ENCODE results near the gene PFN1. TPM values are rescaled to one million over a fixed set of nuclear protein-coding genes. Genes with fewer than 3 reads are reported as not detected.

Gene PFN1
- total RNA-seq, 1 experiment from 2014 or later: 367 TPM

- Histone ChIP-seq H3K4me1 (peaks cover 4% of the 10 kb centered on the region; the same call in 1 of the 2 replicates), H3K9me3 (no peaks in the 10 kb centered on the region), H3K36me3 (ENCODE audit: control insufficient read depth, insufficient read depth, low read length) (no peaks in the 10 kb centered on the region), H3K27me3 (replicated peaks; ENCODE audit: control insufficient read depth, insufficient read depth, low read length) (no peaks in the 10 kb centered on the region), H3K4me3 (ENCODE audit: low read depth, low read length) (peak overlapping the region; percentile 68)
- ChIA-PET CTCF (interaction anchor here (0.6 to 2.0 kb wide), 9 partner anchors 15 to 257 kb away, joined by 3 to 13 read pairs (median 5); partner anchors contain the start of genes CAMTA2, RNF167 and SLC25A11), POLR2A (interaction anchor here (0.9 to 3.0 kb wide), 8 partner anchors 16 to 143 kb away, joined by 3 to 54 read pairs (median 12); partner anchors contain the start of genes ENO3, INCA1, KIF1C and PFN1)
- intact Hi-C loops (cut with micrococcal nuclease; ENCODE audit: unreplicated experiment): loop anchor here (1.0 to 2.0 kb wide), 2 partner anchors 18 to 26 kb away; partner anchors contain the start of genes RNF167 and SLC25A11
- BruUV-seq (replicated peaks): TSS peak; percentile 36
- H3K27ac Mint-ChIP-seq (ENCODE audit: unreplicated experiment): no peak overlapping the region
- peak; percentile 94 to 97 for DNase-seq
- TF ChIP-seq, protein P1, sequence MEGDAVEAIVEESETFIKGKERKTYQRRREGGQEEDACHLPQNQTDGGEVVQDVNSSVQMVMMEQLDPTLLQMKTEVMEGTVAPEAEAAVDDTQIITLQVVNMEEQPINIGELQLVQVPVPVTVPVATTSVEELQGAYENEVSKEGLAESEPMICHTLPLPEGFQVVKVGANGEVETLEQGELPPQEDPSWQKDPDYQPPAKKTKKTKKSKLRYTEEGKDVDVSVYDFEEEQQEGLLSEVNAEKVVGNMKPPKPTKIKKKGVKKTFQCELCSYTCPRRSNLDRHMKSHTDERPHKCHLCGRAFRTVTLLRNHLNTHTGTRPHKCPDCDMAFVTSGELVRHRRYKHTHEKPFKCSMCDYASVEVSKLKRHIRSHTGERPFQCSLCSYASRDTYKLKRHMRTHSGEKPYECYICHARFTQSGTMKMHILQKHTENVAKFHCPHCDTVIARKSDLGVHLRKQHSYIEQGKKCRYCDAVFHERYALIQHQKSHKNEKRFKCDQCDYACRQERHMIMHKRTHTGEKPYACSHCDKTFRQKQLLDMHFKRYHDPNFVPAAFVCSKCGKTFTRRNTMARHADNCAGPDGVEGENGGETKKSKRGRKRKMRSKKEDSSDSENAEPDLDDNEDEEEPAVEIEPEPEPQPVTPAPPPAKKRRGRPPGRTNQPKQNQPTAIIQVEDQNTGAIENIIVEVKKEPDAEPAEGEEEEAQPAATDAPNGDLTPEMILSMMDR (IDR thresholded peaks at IDR 0.05; ENCODE audit: insufficient read depth in 1 of 2, low read depth in 1 of 2, low read length in 1 of 2, severe bottlenecking in 1 of 2, unreplicated experiment in 1 of 2): no peak
- no peak overlapping the region for H3K4me3 Mint-ChIP-seq (ENCODE audit: unreplicated experiment)
- H3K9me3 Mint-ChIP-seq (ENCODE audit: unreplicated experiment): no peaks in the 10 kb centered on the region
- H3K36me3 Mint-ChIP-seq (ENCODE audit: insufficient read depth, unreplicated experiment): peaks cover 18% of the 10 kb centered on the region
- H3K4me1 Mint-ChIP-seq (ENCODE audit: low read depth, unreplicated experiment): no peaks in the 10 kb centered on the region
- H3K27me3 Mint-ChIP-seq (ENCODE audit: insufficient read depth, unreplicated experiment): no peaks in the 10 kb centered on the region
Observed at GRCh38 chr17:4966844-4967538, 18.7 kb upstream of the PFN1 start.

GRCh38 chr17:4965311-4965986 lies 17.1 kb upstream of the PFN1 start:
- Mint-ChIP-seq H3K27ac (ENCODE audit: unreplicated experiment) (no peak overlapping the region), H3K36me3 (ENCODE audit: insufficient read depth, unreplicated experiment) (peaks cover 8% of the 10 kb centered on the region), H3K9me3 (ENCODE audit: unreplicated experiment) (no peaks in the 10 kb centered on the region), H3K27me3 (ENCODE audit: insufficient read depth, unreplicated experiment) (no peaks in the 10 kb centered on the region), H3K4me1 (ENCODE audit: low read depth, unreplicated experiment) (peaks cover 4% of the 10 kb centered on the region), H3K4me3 (ENCODE audit: unreplicated experiment) (no peak overlapping the region)
- H3K4me1 ChIP-seq: peaks cover 4% of the 10 kb centered on the region; the same call in 1 of the 2 replicates
- no TSS peak for BruUV-seq (replicated peaks)
- ChIA-PET POLR2A (interaction anchor here (3.0 kb wide), 1 partner anchor 26 kb away, joined by 54 read pairs; the partner anchor contains the start of genes RNF167 and SLC25A11), CTCF (no interaction called here)
- no peaks in the 10 kb centered on the region for H3K27me3 ChIP-seq (replicated peaks; ENCODE audit: control insufficient read depth, insufficient read depth, low read length)
- DNase-seq: no peak
- H3K36me3 ChIP-seq (ENCODE audit: control insufficient read depth, insufficient read depth, low read length): no peaks in the 10 kb centered on the region
- H3K9me3 ChIP-seq: no peaks in the 10 kb centered on the region
- TF ChIP-seq, protein P1 (IDR thresholded peaks at IDR 0.05; ENCODE audit: insufficient read depth in 1 of 2, low read depth in 1 of 2, low read length in 1 of 2, severe bottlenecking in 1 of 2, unreplicated experiment in 1 of 2): no peak
- intact Hi-C loops (cut with micrococcal nuclease; ENCODE audit: unreplicated experiment): no loop called here
- H3K4me3 ChIP-seq (ENCODE audit: low read depth, low read length): no peak overlapping the region

DNA sequence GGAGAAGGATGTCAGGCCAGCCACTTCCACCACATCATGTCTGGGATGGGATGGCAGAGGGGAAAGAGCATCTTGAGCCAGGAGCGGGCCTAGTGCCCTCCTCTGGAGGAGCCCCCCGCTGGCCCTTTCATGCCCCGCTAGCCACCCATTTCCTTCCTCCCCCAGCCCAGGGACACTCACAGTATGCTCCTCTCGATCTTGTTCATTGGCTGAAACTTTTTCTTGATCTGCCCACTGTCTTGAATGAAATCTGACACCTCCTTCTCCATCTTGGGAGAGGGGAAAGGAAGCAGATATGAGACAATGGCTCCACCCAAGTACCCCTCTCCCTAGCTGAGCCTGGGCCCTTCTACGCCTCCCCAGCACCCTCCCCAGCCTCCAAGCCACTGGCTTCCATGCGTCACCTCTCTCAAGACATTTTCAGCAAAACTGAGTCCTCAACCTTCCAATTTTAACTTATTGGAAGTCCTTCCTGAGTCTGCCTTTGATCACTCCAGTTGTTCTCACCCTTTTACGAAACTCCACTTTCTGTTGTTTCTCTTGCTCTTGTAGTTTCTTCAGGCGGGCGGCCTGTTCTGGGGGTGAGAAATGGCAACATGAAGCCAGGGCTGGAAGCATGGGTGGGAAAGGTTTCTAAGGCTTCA lies 12.1 kb upstream of the PFN1 start:
- H3K9me3 ChIP-seq: no peaks in the 10 kb centered on the region
- Mint-ChIP-seq H3K9me3 (ENCODE audit: unreplicated experiment) (no peaks in the 10 kb centered on the region), H3K27me3 (ENCODE audit: insufficient read depth, unreplicated experiment) (no peaks in the 10 kb centered on the region), H3K27ac (ENCODE audit: unreplicated experiment) (no peak overlapping the region), H3K36me3 (ENCODE audit: insufficient read depth, unreplicated experiment) (peaks cover 20% of the 10 kb centered on the region), H3K4me1 (ENCODE audit: low read depth, unreplicated experiment) (peaks cover 9% of the 10 kb centered on the region), H3K4me3 (ENCODE audit: unreplicated experiment) (no peak overlapping the region)
- H3K27me3 ChIP-seq (replicated peaks; ENCODE audit: control insufficient read depth, insufficient read depth, low read length): no peaks in the 10 kb centered on the region
- no TSS peak for BruUV-seq (replicated peaks)
- no peaks in the 10 kb centered on the region for H3K4me1 ChIP-seq
- H3K4me3 ChIP-seq (ENCODE audit: low read depth, low read length): no peak overlapping the region
- H3K36me3 ChIP-seq (ENCODE audit: control insufficient read depth, insufficient read depth, low read length): no peaks in the 10 kb centered on the region
- ChIA-PET POLR2A (no interaction called here), CTCF (no interaction called here)
- intact Hi-C loops (cut with micrococcal nuclease; ENCODE audit: unreplicated experiment): no loop called here
- TF ChIP-seq, protein P1 (IDR thresholded peaks at IDR 0.05; ENCODE audit: insufficient read depth in 1 of 2, low read depth in 1 of 2, low read length in 1 of 2, severe bottlenecking in 1 of 2, unreplicated experiment in 1 of 2): no peak
- no peak for DNase-seq

Measured in Caco-2 (cell line).